Articular chondrocyte of knee joint (primary cell): ENCODE measurements around the gene ELOVL7. TPM values are rescaled to one million over a fixed set of nuclear protein-coding genes. Genes with fewer than 3 reads are reported as not detected.

Source experiments
- total RNA-seq: library from RNA; depleted of rRNA; stranded (reverse); fragments of >200 nt; gene quantifications from 2 replicates; pipeline ENCODE4 v1.2.3, GENCODE V29; 2012

Gene ELOVL7
- total RNA-seq, result 0.13 and 0.22 TPM in 2 replicates

GRCh38 chr5:60843936-60844905, at the start of gene ELOVL7:
Gene ELOVL7 (minus strand): TSS chr5:60844269. CDS start chr5:60787397, 56,872 bp downstream.

Other genes with a start within 250 kb of the ELOVL7 start
- 3.1 and 5.1 TPM in 2 replicates for gene DEPDC1B, start 144.1 kb downstream of the ELOVL7 start, total RNA-seq
- gene ERCC8, start 100.8 kb upstream of the ELOVL7 start, total RNA-seq, result 27.7 and 28.2 TPM in 2 replicates
- 31.8 and 34.1 TPM in 2 replicates for gene NDUFAF2, start 100.9 kb upstream of the ELOVL7 start, total RNA-seq